OCI-LY1 (cell line): Measurements from ENCODE around the gene TEKT2.

Experiments
- H2AFZ ChIP-seq: fragments of 200-600 bp; sonication (generic), shearing (Covaris generic); 2 replicates; pipeline ENCODE4 v1.6.0; 2014; ENCODE audit warnings: antibody characterized with exemption, mild to moderate bottlenecking, low read length
- H3F3A ChIP-seq: fragments of 200-600 bp; sonication (generic), shearing (Covaris generic); 2 replicates; pipeline ENCODE4 v1.6.0; 2014; ENCODE audit warnings: mild to moderate bottlenecking, antibody characterized with exemption, low read length, moderate library complexity; ENCODE audit not compliant: insufficient read depth
- H3K27ac ChIP-seq: fragments of 200-600 bp; sonication (generic); 2 replicates; pipeline ENCODE4 v1.5.1; 2014; ENCODE audit warnings: low read length, mixed run types, mild to moderate bottlenecking, low read depth; ENCODE audit not compliant: poor library complexity, severe bottlenecking
- H3K27me3 ChIP-seq: fragments of 200-600 bp; sonication (generic); 2 replicates; pipeline ENCODE4 v1.6.0; 2014; ENCODE audit warnings: antibody characterized with exemption, mild to moderate bottlenecking, low read length, moderate library complexity; ENCODE audit not compliant: insufficient read depth
- H3K36me3 ChIP-seq: fragments of 200-600 bp; sonication (generic); 2 replicates; pipeline ENCODE4 v1.6.1; 2014; ENCODE audit warnings: mild to moderate bottlenecking, antibody characterized with exemption, low read length, moderate library complexity, mixed read lengths; ENCODE audit not compliant: insufficient read depth
- H3K4me1 ChIP-seq: fragments of 200-600 bp; sonication (generic); 2 replicates; pipeline ENCODE4 v1.5.1; 2014; ENCODE audit warnings: mild to moderate bottlenecking, low read length, moderate library complexity; ENCODE audit not compliant: insufficient read depth, severe bottlenecking
- H3K4me2 ChIP-seq: fragments of 200-600 bp; sonication (generic), shearing (Covaris generic); 2 replicates; pipeline ENCODE4 v1.6.1; 2014; ENCODE audit warnings: low read length
- H3K4me3 ChIP-seq: fragments of 200-600 bp; sonication (generic); 2 replicates; pipeline ENCODE4 v1.5.1; 2014; ENCODE audit warnings: low read length, low read depth, mild to moderate bottlenecking, mixed read lengths; ENCODE audit not compliant: poor library complexity, severe bottlenecking
- H3K79me2 ChIP-seq: fragments of 200-600 bp; shearing (Covaris generic); 2 replicates; pipeline ENCODE4 v1.6.1; 2016; ENCODE audit warnings: mixed run types, low read length, mixed read lengths; ENCODE audit not compliant: insufficient read depth
- H3K9ac ChIP-seq: fragments of 200-600 bp; sonication (generic), shearing (Covaris generic); 2 replicates; pipeline ENCODE4 v1.6.1; 2014; ENCODE audit warnings: mild to moderate bottlenecking, low read length, mixed read lengths
- H3K9me2 ChIP-seq: fragments of 200-600 bp; sonication (generic), shearing (Covaris generic); 2 replicates; pipeline ENCODE4 v1.6.1; 2014; ENCODE audit warnings: low read depth, mild to moderate bottlenecking, low read length, mixed read lengths
- H3K9me3 ChIP-seq: fragments of 200-600 bp; shearing (Covaris generic); 2 replicates; pipeline ENCODE4 v1.6.1; 2014; ENCODE audit warnings: low read length, mixed read lengths
- H4K20me1 ChIP-seq: fragments of 200-600 bp; sonication (generic), shearing (Covaris generic); 2 replicates; pipeline ENCODE4 v1.6.0; 2016; ENCODE audit warnings: mild to moderate bottlenecking, low read length; ENCODE audit not compliant: insufficient read depth
- EZH2 ChIP-seq: fragments of 200-600 bp; sonication (generic), shearing (Covaris generic); IDR thresholded peaks from 2 replicates; pipeline ENCODE4 v1.8.0; 2017; ENCODE audit warnings: borderline replicate concordance, mixed run types, mild to moderate bottlenecking, antibody characterized with exemption, low read length, moderate library complexity, mixed read lengths
- TF ChIP-seq, protein P1 (sequence below): fragments of 200-600 bp; sonication (generic), shearing (Covaris generic); IDR thresholded peaks from 2 replicates; pipeline ENCODE4 v1.5.1; 2017; ENCODE audit warnings: mild to moderate bottlenecking, antibody characterized with exemption, low read length, moderate library complexity, mixed read lengths

The TEKT2 gene

GRCh38 chr1:36112823-36113222 lies 28.9 kb downstream of the TEKT2 start:
- H3K9me3 ChIP-seq: no peaks in the 10 kb centered on the region
- no peak for TF ChIP-seq EZH2
- TF ChIP-seq, protein P1, sequence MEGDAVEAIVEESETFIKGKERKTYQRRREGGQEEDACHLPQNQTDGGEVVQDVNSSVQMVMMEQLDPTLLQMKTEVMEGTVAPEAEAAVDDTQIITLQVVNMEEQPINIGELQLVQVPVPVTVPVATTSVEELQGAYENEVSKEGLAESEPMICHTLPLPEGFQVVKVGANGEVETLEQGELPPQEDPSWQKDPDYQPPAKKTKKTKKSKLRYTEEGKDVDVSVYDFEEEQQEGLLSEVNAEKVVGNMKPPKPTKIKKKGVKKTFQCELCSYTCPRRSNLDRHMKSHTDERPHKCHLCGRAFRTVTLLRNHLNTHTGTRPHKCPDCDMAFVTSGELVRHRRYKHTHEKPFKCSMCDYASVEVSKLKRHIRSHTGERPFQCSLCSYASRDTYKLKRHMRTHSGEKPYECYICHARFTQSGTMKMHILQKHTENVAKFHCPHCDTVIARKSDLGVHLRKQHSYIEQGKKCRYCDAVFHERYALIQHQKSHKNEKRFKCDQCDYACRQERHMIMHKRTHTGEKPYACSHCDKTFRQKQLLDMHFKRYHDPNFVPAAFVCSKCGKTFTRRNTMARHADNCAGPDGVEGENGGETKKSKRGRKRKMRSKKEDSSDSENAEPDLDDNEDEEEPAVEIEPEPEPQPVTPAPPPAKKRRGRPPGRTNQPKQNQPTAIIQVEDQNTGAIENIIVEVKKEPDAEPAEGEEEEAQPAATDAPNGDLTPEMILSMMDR: no peak
- H2AFZ ChIP-seq: no peak overlapping the region
- no peaks in the 10 kb centered on the region for H3F3A ChIP-seq
- peaks cover 6% of the 10 kb centered on the region for H3K4me1 ChIP-seq
- no peak overlapping the region for H3K4me3 ChIP-seq
- no peak overlapping the region for H3K27ac ChIP-seq
- H3K79me2 ChIP-seq: no peaks in the 10 kb centered on the region
- H4K20me1 ChIP-seq: no peaks in the 10 kb centered on the region
- no peaks in the 10 kb centered on the region for H3K36me3 ChIP-seq
- H3K9me2 ChIP-seq: no peaks in the 10 kb centered on the region
- H3K27me3 ChIP-seq: peaks cover 5% of the 10 kb centered on the region; the same call in 1 of the 2 replicates
- no peak overlapping the region for H3K9ac ChIP-seq
- H3K4me2 ChIP-seq: no peak overlapping the region

DNA sequence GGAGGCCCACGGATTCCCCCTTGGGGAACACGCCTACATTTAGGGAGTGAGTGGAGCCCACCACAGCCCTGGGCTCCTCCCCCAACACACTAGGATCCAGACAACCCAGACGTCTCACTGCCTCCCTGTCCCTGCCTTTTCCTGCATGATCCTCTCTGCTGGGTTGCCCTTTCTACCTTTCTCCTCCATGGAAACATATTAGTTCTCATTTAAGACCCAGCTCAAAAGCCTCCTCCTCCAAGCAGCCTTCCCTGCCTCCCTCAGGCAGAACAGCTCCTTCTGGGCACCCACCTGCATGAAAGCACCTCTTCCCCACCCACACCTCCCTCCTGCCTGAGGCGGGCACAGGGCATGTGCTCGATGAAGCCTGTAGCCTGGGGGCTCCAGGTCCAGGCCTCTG lies 30.5 kb downstream of the TEKT2 start:
- Histone ChIP-seq H3F3A (no peaks in the 10 kb centered on the region), H3K36me3 (no peaks in the 10 kb centered on the region), H3K9ac (no peak overlapping the region), H3K9me2 (no peaks in the 10 kb centered on the region), H2AFZ (no peak overlapping the region), H3K9me3 (no peaks in the 10 kb centered on the region), H3K4me2 (no peak overlapping the region), H3K4me1 (peaks cover 6% of the 10 kb centered on the region), H3K27ac (no peak overlapping the region), H3K4me3 (no peak overlapping the region), H3K27me3 (peaks cover 10% of the 10 kb centered on the region; the same call in 1 of the 2 replicates), H3K79me2 (no peaks in the 10 kb centered on the region), H4K20me1 (no peaks in the 10 kb centered on the region)
- TF ChIP-seq EZH2: no peak
- TF ChIP-seq, protein P1: no peak

DNA sequence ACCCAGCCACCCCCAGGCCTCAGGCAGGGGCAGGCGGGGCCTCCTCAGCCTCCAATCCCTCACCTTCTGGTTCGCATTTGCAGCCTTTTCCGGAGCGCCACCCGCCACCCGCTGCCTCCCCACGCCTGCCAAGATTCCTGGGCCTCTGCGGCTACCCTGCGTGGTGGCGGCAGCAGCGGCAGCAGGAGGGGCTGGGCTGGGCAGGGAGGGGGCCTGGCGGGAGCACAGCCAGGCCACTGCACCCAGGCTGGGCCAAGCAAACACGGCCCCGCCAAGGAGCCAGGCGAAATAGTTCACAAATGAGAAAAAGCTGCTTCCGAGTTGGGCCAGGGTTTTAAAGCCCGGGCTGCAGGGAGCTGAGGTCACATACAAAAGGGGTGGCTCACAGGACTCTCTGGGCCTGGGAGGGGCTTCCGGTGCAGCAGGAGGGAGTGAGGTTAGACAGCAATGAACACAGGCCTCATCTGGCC lies 31.3 kb downstream of the TEKT2 start:
- Histone ChIP-seq H3K9ac (no peak overlapping the region), H3K4me2 (no peak overlapping the region), H2AFZ (no peak overlapping the region)

More for the DNA sequence above, 31.3 kb downstream of the TEKT2 start:
- H4K20me1 ChIP-seq: no peaks in the 10 kb centered on the region
- H3K79me2 ChIP-seq: no peaks in the 10 kb centered on the region
- peaks cover 6% of the 10 kb centered on the region for H3K4me1 ChIP-seq
- no peak overlapping the region for H3K27ac ChIP-seq
- H3K27me3 ChIP-seq: peaks cover 10% of the 10 kb centered on the region; the same call in 1 of the 2 replicates
- no peaks in the 10 kb centered on the region for H3K9me2 ChIP-seq
- H3K36me3 ChIP-seq: no peaks in the 10 kb centered on the region
- H3F3A ChIP-seq: no peaks in the 10 kb centered on the region
- H3K4me3 ChIP-seq: no peak overlapping the region
- TF ChIP-seq, protein P1: no peak
- TF ChIP-seq EZH2: no peak
- H3K9me3 ChIP-seq: no peaks in the 10 kb centered on the region
